ENCODE results near the gene GALNT13.

- TF ChIP-seq, protein P1, sequence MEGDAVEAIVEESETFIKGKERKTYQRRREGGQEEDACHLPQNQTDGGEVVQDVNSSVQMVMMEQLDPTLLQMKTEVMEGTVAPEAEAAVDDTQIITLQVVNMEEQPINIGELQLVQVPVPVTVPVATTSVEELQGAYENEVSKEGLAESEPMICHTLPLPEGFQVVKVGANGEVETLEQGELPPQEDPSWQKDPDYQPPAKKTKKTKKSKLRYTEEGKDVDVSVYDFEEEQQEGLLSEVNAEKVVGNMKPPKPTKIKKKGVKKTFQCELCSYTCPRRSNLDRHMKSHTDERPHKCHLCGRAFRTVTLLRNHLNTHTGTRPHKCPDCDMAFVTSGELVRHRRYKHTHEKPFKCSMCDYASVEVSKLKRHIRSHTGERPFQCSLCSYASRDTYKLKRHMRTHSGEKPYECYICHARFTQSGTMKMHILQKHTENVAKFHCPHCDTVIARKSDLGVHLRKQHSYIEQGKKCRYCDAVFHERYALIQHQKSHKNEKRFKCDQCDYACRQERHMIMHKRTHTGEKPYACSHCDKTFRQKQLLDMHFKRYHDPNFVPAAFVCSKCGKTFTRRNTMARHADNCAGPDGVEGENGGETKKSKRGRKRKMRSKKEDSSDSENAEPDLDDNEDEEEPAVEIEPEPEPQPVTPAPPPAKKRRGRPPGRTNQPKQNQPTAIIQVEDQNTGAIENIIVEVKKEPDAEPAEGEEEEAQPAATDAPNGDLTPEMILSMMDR (IDR thresholded peaks at IDR 0.05), result no peak
- TF ChIP-seq ZFX (IDR thresholded peaks at IDR 0.05; ENCODE audit: borderline replicate concordance), result no peak
These were observed 578.4 kb downstream of the GALNT13 start for GRCh38 chr2:154449951-154450658.
